ENCODE data around the gene LAMB1. TPM values are rescaled to one million over a fixed set of nuclear protein-coding genes. Genes with fewer than 3 reads are reported as not detected.
A peak's percentile ranks its signal among the peaks of the same experiment; 100 is the strongest.

LAMB1 gene
- total RNA-seq, 1 experiment from 2014 or later = 61.0 TPM

DNA sequence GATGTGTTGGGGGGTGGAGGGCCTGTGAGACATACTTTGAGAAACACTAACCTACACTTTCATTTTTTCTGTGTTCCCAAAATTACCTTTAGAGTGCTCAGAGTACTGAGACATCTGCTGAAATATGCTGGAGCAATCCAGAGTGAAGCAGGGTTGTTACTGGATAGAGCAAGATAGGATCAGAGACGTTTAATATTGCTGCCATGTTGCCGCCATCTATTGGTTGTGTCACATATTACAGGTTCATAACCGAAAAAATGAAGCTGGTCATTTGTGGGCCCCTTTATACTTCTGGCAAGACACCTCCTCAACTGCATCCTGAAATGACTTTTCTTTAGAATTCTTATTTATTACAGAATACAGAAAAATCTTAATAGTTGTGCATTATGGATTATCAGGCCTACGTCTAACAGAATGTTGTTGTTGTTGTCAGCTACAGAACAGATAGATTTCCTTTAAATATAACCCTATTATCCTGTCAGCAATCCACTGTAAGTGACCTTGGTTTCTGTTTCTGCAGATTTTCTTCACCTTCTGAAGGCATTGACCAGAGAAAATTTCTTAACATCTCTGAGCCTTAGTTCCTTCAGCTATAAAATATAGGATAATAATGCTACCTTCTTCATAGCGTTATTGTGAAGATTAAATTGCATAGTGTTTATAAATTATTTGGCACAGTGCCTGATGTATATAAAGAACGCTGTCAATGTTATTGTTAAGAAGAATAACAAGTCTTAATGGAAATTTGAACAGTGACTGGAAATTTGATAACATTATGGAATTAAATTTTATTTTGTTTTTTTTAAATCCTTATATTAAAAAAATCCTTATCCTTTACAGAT, 128.1 kb downstream of the LAMB1 start:
- peak; percentile 57 for DNase-seq
- H3K36me3 ChIP-seq (replicated peaks; ENCODE audit: control insufficient read depth, insufficient read depth, low read length) = no peaks in the 10 kb centered on the region
- H3K27me3 ChIP-seq (ENCODE audit: control insufficient read depth, insufficient read depth, low read length) = no peaks in the 10 kb centered on the region
- no peak overlapping the region for H3K4me3 ChIP-seq (ENCODE audit: insufficient read depth, low read depth, low read length)

DNA sequence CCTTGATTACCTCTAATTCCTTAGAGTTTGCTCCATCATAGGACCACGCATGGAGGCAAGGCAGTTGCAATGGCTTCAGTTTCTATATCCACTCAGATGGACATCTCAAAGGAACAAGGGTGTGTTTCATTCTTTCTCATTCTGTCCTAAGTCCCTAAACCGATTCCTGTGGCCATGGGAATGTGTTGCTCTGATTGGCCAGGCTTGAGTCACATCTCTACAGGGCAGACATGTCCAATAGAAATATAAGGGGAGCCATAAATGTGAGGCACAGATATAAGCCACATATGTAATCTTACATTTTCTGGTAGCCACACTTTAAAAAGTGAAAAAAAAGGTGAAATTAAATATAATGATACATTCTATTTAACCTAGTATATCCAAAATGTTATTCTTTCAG, 128.8 kb downstream of the LAMB1 start:
- no peak for DNase-seq
- Histone ChIP-seq H3K4me3 (ENCODE audit: insufficient read depth, low read depth, low read length) (no peak overlapping the region), H3K27me3 (ENCODE audit: control insufficient read depth, insufficient read depth, low read length) (no peaks in the 10 kb centered on the region), H3K36me3 (replicated peaks; ENCODE audit: control insufficient read depth, insufficient read depth, low read length) (no peaks in the 10 kb centered on the region)

Other genes with a start within 250 kb of the LAMB1 start
- not detected in 2 replicates for gene SLC26A3, start 199.9 kb downstream of the LAMB1 start, total RNA-seq (2014; rRNA removed; shearing (Covaris generic))
- 58.5 and 65.1 TPM in 2 replicates for gene DLD, start 112.0 kb downstream of the LAMB1 start, total RNA-seq (2014; rRNA removed; shearing (Covaris generic))
- gene LAMB4, start 127.2 kb upstream of the LAMB1 start, total RNA-seq (2014; rRNA removed; shearing (Covaris generic)) = not detected in 2 replicates